ENCODE results near the gene LMF1. TPM values are rescaled to one million over a fixed set of nuclear protein-coding genes. Genes with fewer than 3 reads are reported as not detected.

Gene LMF1
- total and polyA plus RNA-seq, 2 of the 13 experiments (the other 11 are each of a cell fraction or from before 2014, with no cell fraction given) = 6.8 to 8.5 TPM

GRCh38 chr16:970386-970765 is 408 bp downstream of the LMF1 start (continued):
- TF ChIP-seq NFAT5 (CRISPR knock-in tag; IDR thresholded peaks at IDR 0.05) (no peak), SMYD3 (CRISPR knock-in tag; IDR thresholded peaks at IDR 0.05) (no peak), TFAP4 (IDR thresholded peaks at IDR 0.05; ENCODE audit: borderline replicate concordance, low read depth) (no peak), PAXIP1 (CRISPR knock-in tag; conservative IDR thresholded peaks at IDR 0.05) (no peak), ZNF552 (CRISPR knock-in tag; IDR thresholded peaks at IDR 0.05; ENCODE audit: borderline replicate concordance) (no peak), ZNF414 (CRISPR knock-in tag; IDR thresholded peaks at IDR 0.05) (no peak), ZNF335 (CRISPR knock-in tag; IDR thresholded peaks at IDR 0.05) (no peak), EED (CRISPR knock-in tag; IDR thresholded peaks at IDR 0.05) (peak; percentile 39; the same call in 1 of the 2 replicates), ZNF556 (CRISPR knock-in tag; IDR thresholded peaks at IDR 0.05; ENCODE audit: borderline replicate concordance) (no peak), ASH2L (IDR thresholded peaks at IDR 0.05; ENCODE audit: insufficient read length, low read depth, low read length) (no peak), ARID2 (CRISPR knock-in tag; IDR thresholded peaks at IDR 0.05; ENCODE audit: borderline replicate concordance) (no peak), SMARCE1 (IDR thresholded peaks at IDR 0.05; ENCODE audit: borderline replicate concordance) (no peak), HHEX (CRISPR knock-in tag; IDR thresholded peaks at IDR 0.05) (no peak), SAFB2 (CRISPR knock-in tag; IDR thresholded peaks at IDR 0.05; ENCODE audit: borderline replicate concordance, low read depth) (no peak), ZNF44 (CRISPR knock-in tag; IDR thresholded peaks at IDR 0.05) (no peak), POLR2A (IDR thresholded peaks at IDR 0.05; ENCODE audit: insufficient read depth in 1 of 2, low read depth in 2 of 2, low read length in 2 of 2) (no peak), RXRA (CRISPR knock-in tag; IDR thresholded peaks at IDR 0.05) (no peak), RAD21 (CRISPR knock-in tag; IDR thresholded peaks at IDR 0.05) (0 out of 2 replicates have a peak, but pooled peaks have one; percentile 14), MEIS1 (CRISPR knock-in tag; IDR thresholded peaks at IDR 0.05; ENCODE audit: borderline replicate concordance) (no peak), ATF7 (IDR thresholded peaks at IDR 0.05) (no peak), ATF7 (CRISPR knock-in tag; IDR thresholded peaks at IDR 0.05) (no peak), SALL1 (CRISPR knock-in tag; IDR thresholded peaks at IDR 0.05) (no peak), HDAC6 (IDR thresholded peaks at IDR 0.05; ENCODE audit: low read depth, low read length) (no peak)

All from HepG2 (cell line).